ENCODE measurements around the gene DPPA3. TPM values are rescaled to one million over a fixed set of nuclear protein-coding genes. Genes with fewer than 3 reads are reported as not detected.

Gene DPPA3
- total RNA-seq, 2 donors from 2014 or later, result not detected

DNA sequence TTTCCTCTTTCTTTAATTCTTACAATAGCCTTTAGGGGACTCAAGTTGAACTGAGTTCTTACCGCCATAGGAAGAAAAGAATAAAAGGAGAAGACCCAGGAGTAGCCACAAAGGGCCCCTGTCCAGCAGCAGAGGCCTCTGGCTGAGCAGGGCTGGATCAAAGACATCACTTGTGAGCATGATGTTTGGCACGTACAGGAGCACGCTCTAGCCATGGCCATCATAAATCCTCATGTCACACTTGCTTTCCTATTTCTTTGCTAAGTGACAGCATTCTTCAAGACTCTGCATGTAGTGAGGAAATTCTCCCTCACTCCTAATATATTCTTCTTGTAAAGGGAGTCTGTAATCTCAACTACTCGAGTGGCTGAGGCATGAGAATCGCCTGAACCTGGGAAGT lies 20.3 kb downstream of the DPPA3 start:
- DNase-seq, result no peak
- no peak overlapping the region for H3K9ac ChIP-seq (ENCODE audit: low read depth in 2 of 2, low read length in 2 of 2)
- H3K9me3 ChIP-seq, result no peaks in the 10 kb centered on the region
- no peak overlapping the region for H3K27ac ChIP-seq
- H3K27me3 ChIP-seq, result no peaks in the 10 kb centered on the region
- H3K36me3 ChIP-seq, result no peaks in the 10 kb centered on the region
- H3K4me3 ChIP-seq, result no peak overlapping the region
- no peak for TF ChIP-seq CTCF (IDR thresholded peaks at IDR 0.05)
- intact Hi-C loops (cut with DNase I), result no loop called here
- H3K4me1 ChIP-seq, result no peaks in the 10 kb centered on the region

GRCh38 chr12:7732993-7733392 lies 21.8 kb downstream of the DPPA3 start:
- Histone ChIP-seq H3K9me3 (no peaks in the 10 kb centered on the region), H3K9ac (ENCODE audit: low read depth in 2 of 2, low read length in 2 of 2) (no peak overlapping the region), H3K4me1 (no peaks in the 10 kb centered on the region), H3K36me3 (no peaks in the 10 kb centered on the region), H3K27ac (no peak overlapping the region), H3K27me3 (no peaks in the 10 kb centered on the region), H3K4me3 (no peak overlapping the region)
- DNase-seq, result no peak
- intact Hi-C loops (cut with DNase I), result no loop called here
- TF ChIP-seq CTCF (IDR thresholded peaks at IDR 0.05), result no peak

DNA sequence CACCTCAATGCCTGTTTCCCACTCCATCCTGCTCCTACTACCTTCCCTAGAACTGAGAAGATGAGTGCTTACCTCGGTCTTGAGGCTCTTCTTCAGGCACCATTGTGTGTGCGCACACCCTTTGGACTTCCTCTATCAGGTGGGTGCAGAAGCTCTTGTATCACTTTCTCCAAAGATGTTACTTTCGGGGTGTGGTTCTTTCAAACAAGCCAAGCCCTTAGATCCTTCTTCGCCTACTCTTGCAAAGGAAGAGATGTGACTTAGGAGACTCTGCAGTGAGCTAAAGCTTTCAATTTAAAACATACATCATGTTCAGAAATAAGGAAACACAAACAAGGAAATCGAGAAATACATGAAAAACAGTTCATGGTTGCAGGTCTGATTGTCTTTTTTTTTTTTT lies 36.0 kb downstream of the DPPA3 start, which contains the start of gene CLEC4C:
Gene CLEC4C (minus strand): TSS at position 130 of the 400 bp plus-strand sequence. CDS start 27 bp downstream, at position 103.
- Histone ChIP-seq H3K27me3 (no peaks in the 10 kb centered on the region), H3K4me1 (no peaks in the 10 kb centered on the region), H3K4me3 (no peak within 1 kb of the TSS), H3K9me3 (no peaks in the 10 kb centered on the region), H3K27ac (no peak within 1 kb of the TSS), H3K36me3 (no peaks in the 10 kb centered on the region), H3K9ac (ENCODE audit: low read depth in 2 of 2, low read length in 2 of 2) (no peak within 1 kb of the TSS)
- intact Hi-C loops (cut with DNase I), result no loop called here
- TF ChIP-seq CTCF (IDR thresholded peaks at IDR 0.05), result no peak
- DNase-seq, result no peak

DNA sequence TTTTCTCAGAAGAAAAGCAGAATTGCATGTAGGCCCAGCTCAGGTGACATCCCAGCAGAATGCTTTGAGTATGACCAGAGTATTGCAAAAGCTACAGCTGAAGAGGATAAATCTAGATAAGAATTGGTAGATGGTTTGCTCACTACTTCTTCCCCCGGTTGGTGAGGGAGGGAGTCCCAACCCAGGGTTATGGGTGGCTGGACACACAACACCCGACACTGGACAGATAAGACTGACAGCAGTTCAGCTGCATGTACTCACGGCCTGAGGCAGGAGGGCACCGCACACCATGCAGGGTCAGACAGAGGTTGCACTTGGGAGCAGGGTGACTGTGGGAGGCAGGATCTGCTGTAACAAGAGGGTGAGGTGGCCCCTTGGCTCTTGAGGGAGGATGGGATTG lies 37.6 kb downstream of the DPPA3 start:
- DNase-seq, result no peak
- no peak overlapping the region for H3K4me3 ChIP-seq
- intact Hi-C loops (cut with DNase I), result no loop called here
- no peak for TF ChIP-seq CTCF (IDR thresholded peaks at IDR 0.05)
- H3K4me1 ChIP-seq, result no peaks in the 10 kb centered on the region
- no peak overlapping the region for H3K9ac ChIP-seq (ENCODE audit: low read depth in 2 of 2, low read length in 2 of 2)
- no peaks in the 10 kb centered on the region for H3K36me3 ChIP-seq
- no peak overlapping the region for H3K27ac ChIP-seq
- no peaks in the 10 kb centered on the region for H3K9me3 ChIP-seq
- no peaks in the 10 kb centered on the region for H3K27me3 ChIP-seq

GRCh38 chr12:7749442-7749841 lies 38.2 kb downstream of the DPPA3 start:
- no peak overlapping the region for H3K4me3 ChIP-seq
- no peaks in the 10 kb centered on the region for H3K4me1 ChIP-seq
- H3K36me3 ChIP-seq, result no peaks in the 10 kb centered on the region
- TF ChIP-seq CTCF (IDR thresholded peaks at IDR 0.05), result no peak
- no peak overlapping the region for H3K27ac ChIP-seq
- H3K9ac ChIP-seq (ENCODE audit: low read depth in 2 of 2, low read length in 2 of 2), result no peak overlapping the region
- no peaks in the 10 kb centered on the region for H3K27me3 ChIP-seq
- DNase-seq, result no peak
- H3K9me3 ChIP-seq, result no peaks in the 10 kb centered on the region
- intact Hi-C loops (cut with DNase I), result no loop called here

- no peak overlapping the region for H3K9ac ChIP-seq (ENCODE audit: low read depth in 2 of 2, low read length in 2 of 2)
- intact Hi-C loops (cut with DNase I), result no loop called here
- no peaks in the 10 kb centered on the region for H3K36me3 ChIP-seq
- no peak for TF ChIP-seq CTCF (IDR thresholded peaks at IDR 0.05)
- H3K9me3 ChIP-seq, result no peaks in the 10 kb centered on the region
- no peaks in the 10 kb centered on the region for H3K27me3 ChIP-seq
- H3K4me1 ChIP-seq, result no peaks in the 10 kb centered on the region
- H3K27ac ChIP-seq, result no peak overlapping the region
- no peak for DNase-seq
- H3K4me3 ChIP-seq, result no peak overlapping the region
These were observed 39.1 kb downstream of the DPPA3 start for GRCh38 chr12:7750350-7750749.
